HG02885 (cell line): Measurements from ENCODE around the gene MRPS16.

Experiments used
- ATAC-seq: cut with Tn5 transposase; IDR thresholded peaks from one replicate; pipeline ENCODE4 v1.9.1; 2021; ENCODE audit warnings: mild to moderate bottlenecking; ENCODE audit not compliant: unreplicated experiment, poor library complexity

The MRPS16 gene

DNA sequence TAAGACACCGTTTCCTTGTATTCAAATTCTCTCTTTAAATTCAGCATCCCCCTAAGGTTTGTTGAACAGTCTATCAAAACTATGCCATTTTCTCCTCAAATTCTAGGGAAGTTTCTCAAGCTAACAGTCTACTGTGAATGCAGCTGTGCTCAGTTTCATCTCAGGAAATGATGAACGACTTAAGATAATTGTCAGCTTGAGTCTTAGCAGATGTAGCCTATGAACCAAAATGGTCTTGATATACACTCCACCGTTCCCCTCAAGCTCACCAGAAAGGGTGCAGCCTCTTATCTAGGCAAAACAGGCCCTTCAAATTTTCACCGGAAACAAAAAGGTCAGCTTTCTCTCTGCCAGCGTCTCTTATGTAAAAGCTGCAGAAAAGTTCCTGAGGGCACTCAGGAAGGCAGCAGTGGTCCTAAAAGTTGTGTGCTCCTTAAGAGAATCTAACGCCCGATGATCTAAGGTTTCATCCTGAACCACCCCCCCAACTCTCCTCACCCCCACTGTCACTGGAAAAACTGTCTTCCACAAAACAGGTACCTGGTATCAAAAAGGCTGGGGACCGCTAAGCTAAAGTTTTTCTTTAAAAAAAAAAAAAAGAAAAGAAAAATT, 7.5 kb downstream of the MRPS16 start:
- no peak for ATAC-seq

- no peak for ATAC-seq
These were observed 12.5 kb downstream of the MRPS16 start for GRCh38 chr10:73239908-73240307.

DNA sequence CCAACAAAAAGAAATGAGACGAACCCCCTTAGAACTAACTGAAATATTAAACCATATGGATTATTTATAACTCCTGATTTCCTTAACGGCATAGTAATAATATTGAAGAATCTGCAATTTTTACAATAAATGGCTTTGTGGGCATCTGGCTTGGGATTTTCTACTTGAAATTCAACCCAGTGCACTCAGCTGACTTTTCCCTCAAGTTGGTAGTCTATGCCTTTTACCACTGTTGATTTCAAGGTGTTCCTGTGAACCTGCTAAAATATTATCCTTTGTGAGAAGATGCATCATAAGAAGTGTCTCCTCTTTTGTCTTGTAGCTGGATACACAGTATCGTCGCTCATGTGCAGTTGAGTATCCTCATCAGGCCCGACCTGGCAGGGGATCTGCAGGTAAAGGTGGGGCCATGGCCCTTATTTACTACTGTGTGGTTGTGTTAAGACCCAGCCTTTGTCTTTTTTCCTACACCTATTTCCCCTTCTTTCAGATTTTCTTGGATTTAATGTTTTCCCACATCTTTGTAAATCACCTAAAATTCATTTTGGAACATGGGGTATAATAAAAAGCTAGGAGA, 13.4 kb downstream of the MRPS16 start:
- no peak for ATAC-seq

DNA sequence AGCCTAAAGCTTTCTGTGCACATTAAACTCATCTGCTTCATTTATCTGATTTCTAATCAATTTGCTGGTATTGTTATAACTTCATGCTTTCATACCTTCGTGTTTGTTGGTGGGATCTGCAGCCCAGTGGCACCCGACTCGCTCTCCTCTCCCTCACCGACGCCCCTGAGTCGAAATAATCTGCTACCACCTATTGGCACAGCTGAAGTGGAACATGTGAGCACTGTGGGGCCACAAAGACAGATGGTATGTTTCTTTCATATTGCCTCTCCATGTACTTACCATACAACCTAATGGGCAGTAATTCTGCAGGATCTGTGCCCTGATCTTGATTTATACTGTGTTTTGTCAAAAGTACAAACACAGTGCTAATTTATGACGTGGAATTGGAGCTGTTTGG, 17.7 kb downstream of the MRPS16 start:
- ATAC-seq, result no peak

DNA sequence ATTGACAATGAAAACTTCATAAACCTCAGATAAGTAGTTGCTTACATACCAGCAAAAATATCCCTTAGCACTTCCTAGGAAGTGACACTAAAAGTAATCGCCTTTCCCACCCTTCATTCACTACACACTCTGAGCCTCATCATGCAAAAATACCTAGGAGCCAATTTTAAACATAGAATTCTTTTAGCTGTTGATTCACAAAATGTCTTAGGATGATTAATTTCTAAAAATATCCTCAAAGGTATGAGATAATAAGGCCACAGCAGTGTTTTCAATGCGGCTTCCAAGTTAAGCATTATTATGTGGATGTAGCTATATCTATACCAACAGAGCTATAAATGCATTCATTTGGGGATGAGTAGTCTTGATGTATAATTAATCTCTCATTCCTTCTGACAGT, 18.6 kb downstream of the MRPS16 start:
- no peak for ATAC-seq

- no peak for ATAC-seq
These were observed 19.6 kb downstream of the MRPS16 start for GRCh38 chr10:73232887-73233286.

GRCh38 chr10:73229567-73229966, 22.9 kb downstream of the MRPS16 start:
- ATAC-seq, result no peak

DNA sequence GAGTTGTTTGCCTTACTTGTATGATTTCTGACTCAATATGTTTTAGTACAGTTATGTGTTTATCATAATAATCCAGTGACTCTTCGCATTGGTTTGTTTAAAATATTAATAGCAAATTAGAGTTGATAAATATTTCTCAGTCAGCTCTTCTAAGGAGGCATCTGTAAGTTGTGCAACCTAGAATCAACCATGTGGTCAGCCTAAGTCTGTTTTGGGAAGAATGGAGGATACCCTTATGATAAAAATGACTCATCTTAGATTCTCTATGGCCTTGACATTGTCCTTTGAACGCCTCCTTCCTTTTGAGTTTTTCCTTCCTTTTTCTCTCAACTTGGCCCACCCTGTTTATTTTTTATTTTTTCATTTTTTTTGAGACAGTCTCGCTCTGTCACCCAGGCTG, 24.2 kb downstream of the MRPS16 start:
- ATAC-seq, result no peak

GRCh38 chr10:73226663-73227062, 25.8 kb downstream of the MRPS16 start:
- no peak for ATAC-seq

DNA sequence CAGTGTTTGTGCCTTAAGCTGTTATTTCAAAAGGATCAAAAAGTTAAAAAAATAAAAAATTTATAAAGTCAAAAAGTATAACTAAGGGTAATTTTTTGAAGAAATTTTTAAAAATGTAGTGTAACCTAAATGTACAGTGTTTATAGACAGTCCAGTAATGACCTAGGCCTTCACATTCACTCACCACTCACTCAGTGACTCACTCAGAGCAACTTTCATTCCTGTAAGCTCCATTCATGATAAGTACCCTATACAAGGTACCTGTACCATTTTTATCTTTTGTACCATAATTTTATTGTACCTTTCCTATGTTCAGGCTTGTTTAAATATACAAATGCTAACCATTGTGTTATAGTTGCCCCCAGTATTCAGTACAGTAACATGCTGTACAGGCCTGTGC, 26.9 kb downstream of the MRPS16 start:
- no peak for ATAC-seq

DNA sequence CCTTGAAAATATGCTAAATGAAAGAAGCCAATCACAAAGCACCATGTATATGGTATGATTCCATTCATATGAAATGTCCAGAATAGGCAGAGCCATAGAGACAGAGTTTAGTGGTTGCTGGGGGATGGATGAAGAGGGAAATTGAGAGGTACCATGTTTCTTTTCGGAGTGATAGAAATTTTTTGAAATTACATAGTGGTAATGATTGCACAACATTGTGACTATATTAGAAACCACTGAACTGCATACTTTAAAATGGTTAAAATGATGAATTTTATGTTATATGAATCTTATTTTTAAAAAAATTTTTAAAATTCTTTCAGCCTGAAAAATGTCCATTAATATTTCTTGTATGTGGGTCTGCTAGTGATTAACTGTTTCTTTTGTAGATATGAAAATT, 31.5 kb downstream of the MRPS16 start:
- no peak for ATAC-seq

- no peak for ATAC-seq
These were observed 33.1 kb downstream of the MRPS16 start for GRCh38 chr10:73219384-73219783.

- ATAC-seq, result no peak
These were observed 33.8 kb downstream of the MRPS16 start for GRCh38 chr10:73218431-73219191.

DNA sequence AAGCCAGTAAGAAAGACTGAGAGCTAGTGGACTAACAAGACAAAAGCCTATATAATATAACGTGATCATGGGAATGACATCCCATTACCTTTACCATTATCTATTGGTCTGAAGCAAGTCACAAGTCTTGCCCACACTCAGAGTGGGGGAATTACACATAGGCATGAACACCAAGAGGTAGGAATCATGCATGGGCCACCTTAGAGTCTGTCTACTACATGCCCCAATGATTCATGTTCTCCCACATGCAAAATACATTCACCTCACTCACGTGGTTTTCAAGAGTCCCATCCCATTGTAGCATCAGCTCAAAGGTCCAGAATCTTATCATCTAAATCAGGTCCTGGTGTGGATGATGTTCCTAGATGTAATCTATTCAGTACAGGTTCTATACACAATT, 34.8 kb downstream of the MRPS16 start:
- ATAC-seq, result no peak

DNA sequence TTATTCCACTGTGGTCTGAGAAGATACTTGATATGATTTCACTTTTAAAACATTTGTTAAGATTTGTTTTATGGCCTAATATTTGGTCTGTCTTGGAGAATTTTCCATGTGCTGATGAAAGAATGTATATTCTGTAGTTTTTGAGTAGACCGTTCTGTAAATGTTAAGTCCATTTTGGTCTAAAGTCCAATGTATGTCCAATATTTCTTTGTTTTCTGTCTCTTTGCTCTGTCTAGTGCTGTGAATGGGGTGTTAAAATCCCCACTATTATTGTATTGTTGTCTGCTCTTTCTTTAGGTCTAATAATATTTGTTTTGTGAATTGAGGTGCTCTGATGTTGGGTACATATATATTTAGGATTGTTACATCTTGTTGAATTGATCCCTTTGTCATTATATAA, 36.7 kb downstream of the MRPS16 start:
- ATAC-seq, result no peak

GRCh38 chr10:73211106-73211811, 41.2 kb downstream of the MRPS16 start:
- ATAC-seq, result no peak

DNA sequence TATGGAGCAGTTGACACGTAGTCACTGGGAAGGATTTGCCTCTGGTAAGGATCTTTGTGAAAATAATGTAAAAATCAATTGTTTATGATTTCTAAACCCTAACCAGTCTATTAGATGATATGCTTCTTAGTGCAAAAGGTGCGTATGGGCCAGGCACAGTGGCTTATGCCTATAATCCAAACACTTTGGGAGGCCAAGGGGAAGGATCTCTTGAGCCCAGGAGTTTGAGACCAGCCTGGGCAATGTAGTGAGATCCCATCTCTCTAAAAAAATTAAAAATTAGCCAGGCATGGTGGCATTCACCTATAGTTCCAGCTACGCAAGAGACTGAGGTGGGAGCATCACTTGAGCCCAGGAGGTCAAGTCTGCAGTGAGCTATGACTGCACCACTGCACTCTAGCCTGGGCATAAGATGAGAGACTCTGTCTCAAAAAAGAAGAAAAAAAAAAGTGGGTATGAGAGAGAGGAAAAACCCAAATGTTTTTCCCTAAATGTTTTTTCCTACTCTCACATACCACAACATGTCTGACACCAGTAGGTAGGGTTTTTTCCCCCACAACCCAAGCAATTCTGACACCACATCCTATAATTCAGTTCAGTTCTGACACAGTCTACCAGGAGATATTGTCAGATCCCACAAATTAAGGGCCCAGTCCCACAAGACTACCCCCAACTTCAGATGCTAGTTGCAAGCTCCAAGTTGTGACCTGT, 41.9 kb downstream of the MRPS16 start:
- ATAC-seq, result no peak

DNA sequence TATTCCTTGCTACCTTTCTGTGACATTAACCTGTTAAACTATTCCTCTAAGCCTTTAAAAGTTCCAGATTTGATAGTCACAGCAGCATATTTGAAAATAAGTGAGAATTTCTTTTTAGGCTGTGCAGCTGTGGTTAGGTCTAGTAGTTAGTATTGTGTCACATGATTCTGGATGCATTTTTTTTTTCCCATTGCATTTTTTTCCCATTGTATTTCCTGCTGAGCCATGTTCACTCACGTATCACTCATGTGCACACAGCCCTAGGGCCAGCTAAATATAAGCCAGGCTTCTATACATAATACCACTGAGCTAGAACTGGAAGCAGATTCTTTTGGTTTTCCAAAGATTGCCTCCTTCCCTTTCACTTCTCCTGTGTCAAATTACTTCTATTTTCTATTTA, 42.7 kb downstream of the MRPS16 start:
- ATAC-seq, result no peak

GRCh38 chr10:73207883-73208282, 44.6 kb downstream of the MRPS16 start:
- ATAC-seq, result no peak

GRCh38 chr10:73206385-73206784, 46.1 kb downstream of the MRPS16 start:
- ATAC-seq, result no peak

- ATAC-seq, result no peak
These were observed 46.6 kb downstream of the MRPS16 start for GRCh38 chr10:73205890-73206289.
